Measurements from ENCODE around the gene ZFP36L1. TPM values are rescaled to one million over a fixed set of nuclear protein-coding genes. Genes with fewer than 3 reads are reported as not detected.

The ZFP36L1 gene
- polyA plus RNA-seq (2011; rRNA removed) (49.2 and 52.7 TPM in 2 replicates), polyA minus RNA-seq (2011; rRNA and poly(A)+ RNA removed) (40.0 and 55.9 TPM in 2 replicates)

DNA sequence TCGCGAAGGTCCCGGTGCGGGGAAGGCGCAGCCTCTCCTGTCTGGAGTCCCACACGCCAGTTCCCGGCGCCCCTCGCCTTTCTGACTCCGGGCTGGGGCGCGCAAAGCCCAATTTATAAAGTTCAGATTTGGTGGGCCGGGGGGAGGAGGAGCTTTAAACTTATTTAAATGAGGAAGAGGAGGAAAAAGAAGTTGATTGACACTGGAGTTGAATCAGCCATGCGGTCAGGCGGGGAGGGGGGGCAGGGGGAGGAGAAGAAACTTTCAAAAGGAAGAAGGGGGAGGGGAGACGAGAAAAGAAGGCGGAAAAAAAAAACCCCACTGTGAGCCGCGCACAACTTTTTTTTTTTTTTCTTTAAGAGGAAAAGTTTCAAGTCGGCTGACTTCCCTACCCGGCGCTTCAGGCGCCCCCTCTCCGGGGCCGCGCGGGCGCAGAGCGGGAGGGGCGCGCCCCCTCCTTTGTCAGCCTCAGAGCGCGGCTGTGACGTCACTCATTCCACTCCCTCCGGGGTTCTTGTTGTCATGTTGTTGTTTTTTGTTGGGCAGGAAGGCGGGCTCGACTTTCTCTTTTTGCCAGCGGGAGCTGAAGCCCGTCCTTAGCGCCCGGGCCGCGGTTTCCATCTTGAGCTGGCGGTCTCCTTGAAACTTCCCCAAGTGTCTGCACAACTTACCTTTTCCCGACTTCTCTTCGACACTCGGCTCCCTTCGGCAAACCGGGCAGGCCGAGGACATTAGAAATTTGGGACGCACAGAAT, at the start of gene ZFP36L1:
TSS of gene ZFP36L1 (minus strand) at position 89 of the 755 bp plus-strand sequence. CDS start 129 bp downstream, outside the sequence.
- TF ChIP-seq CTCF (IDR thresholded peaks at IDR 0.05; ENCODE audit: insufficient read depth, low read depth, low read length): no peak
- CTCF ChIA-PET: interaction anchor here (0.8 to 2.4 kb wide), 4 partner anchors 104 to 545 kb away, joined by 3 to 8 read pairs (median 3); no protein-coding TSS in a partner anchor
- Histone ChIP-seq H3K36me3 (ENCODE audit: control insufficient read depth, insufficient read depth, low read length) (peaks cover 24% of the 10 kb centered on the region), H3K27me3 (ENCODE audit: control insufficient read depth, insufficient read depth, low read length) (no peaks in the 10 kb centered on the region), H3K4me3 (ENCODE audit: low read depth, low read length) (peak within 1 kb of the TSS; percentile 93)
- DNase-seq (ENCODE audit: low read depth): peak; percentile 92
- POLR2A ChIA-PET: interaction anchor here (0.6 to 1.5 kb wide), 27 partner anchors 8 to 1542 kb away, joined by 3 to 30 read pairs (median 6); partner anchors contain the start of gene ACTN1

GRCh38 chr14:68842298-68842697, 49.4 kb upstream of the ZFP36L1 start:
- H3K4me3 ChIP-seq (ENCODE audit: low read depth, low read length): no peak overlapping the region
- CTCF ChIA-PET: interaction anchor here (2.2 to 3.8 kb wide), 3 partner anchors 18 to 960 kb away, joined by 9 to 37 read pairs (median 31); no protein-coding TSS in a partner anchor
- no peaks in the 10 kb centered on the region for H3K27me3 ChIP-seq (ENCODE audit: control insufficient read depth, insufficient read depth, low read length)
- DNase-seq (ENCODE audit: low read depth): no peak
- no peaks in the 10 kb centered on the region for H3K36me3 ChIP-seq (ENCODE audit: control insufficient read depth, insufficient read depth, low read length)
- TF ChIP-seq CTCF (IDR thresholded peaks at IDR 0.05; ENCODE audit: insufficient read depth, low read depth, low read length): no peak
- POLR2A ChIA-PET: no interaction called here

DNA sequence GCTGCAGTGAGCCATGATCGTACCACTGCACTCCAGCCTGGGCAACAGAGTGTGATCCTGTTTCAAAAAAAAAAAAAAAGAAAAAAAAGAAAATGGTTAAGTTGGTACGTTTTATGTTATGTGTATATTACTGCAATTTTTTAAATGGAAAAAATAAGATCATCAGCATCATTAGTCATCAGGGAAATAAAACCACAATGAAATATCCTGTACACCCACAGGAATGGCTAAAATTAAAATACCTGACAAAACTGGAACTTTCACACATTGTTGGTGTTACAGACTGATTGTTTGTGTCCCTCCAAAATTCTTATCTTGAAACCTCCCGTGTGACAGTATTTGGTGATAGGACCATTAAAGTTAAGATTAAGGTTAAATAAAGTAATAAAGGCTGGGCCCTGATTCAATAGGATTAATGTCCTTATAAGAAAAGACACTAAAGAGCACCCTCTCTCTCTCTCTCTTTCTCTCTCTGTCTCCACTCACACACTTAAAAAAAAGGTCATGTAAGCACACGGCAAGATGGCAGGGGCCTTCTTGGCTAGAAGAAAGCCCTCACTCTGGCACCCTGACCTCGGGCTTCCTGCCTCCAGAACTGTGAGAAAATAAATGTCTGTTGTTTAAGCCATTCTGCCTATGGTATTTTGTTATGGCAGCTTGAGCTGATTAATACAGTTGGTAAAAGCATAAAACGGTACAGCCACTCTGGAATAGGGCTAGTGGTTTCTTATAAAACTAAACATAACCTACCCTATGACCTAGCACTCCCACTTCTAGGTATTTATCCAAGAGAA, 48.3 kb upstream of the ZFP36L1 start:
- ChIA-PET CTCF (interaction anchor here (0.6 to 3.8 kb wide), 5 partner anchors 16 to 958 kb away, joined by 3 to 37 read pairs (median 4); no protein-coding TSS in a partner anchor), POLR2A (no interaction called here)
- no peaks in the 10 kb centered on the region for H3K27me3 ChIP-seq (ENCODE audit: control insufficient read depth, insufficient read depth, low read length)
- DNase-seq (ENCODE audit: low read depth): no peak
- H3K36me3 ChIP-seq (ENCODE audit: control insufficient read depth, insufficient read depth, low read length): no peaks in the 10 kb centered on the region
- H3K4me3 ChIP-seq (ENCODE audit: low read depth, low read length): no peak overlapping the region
- no peak for TF ChIP-seq CTCF (IDR thresholded peaks at IDR 0.05; ENCODE audit: insufficient read depth, low read depth, low read length)

DNA sequence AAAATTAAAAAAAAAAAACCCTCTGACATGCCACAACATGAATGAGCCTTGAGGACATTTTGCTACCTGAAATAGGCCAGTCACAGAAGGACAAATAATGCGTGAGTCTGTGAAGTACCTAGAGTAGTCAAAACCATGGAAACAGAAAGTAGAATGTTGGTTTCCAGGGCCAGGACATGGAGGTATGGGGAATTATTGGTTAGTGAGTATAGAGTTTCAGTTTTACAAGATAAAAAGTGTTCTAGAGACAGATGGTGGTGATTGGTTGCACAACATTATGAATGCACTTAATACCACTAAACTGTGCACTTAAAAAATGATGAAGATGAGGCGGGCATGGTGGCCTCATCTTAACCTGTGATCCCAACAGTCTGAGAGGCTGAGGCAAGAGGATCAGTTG, 47.6 kb upstream of the ZFP36L1 start:
- ChIA-PET CTCF (interaction anchor here (1.1 kb wide), 1 partner anchor 15 kb away, joined by 3 read pairs; no protein-coding TSS in a partner anchor), POLR2A (no interaction called here)
- Histone ChIP-seq H3K27me3 (ENCODE audit: control insufficient read depth, insufficient read depth, low read length) (no peaks in the 10 kb centered on the region), H3K36me3 (ENCODE audit: control insufficient read depth, insufficient read depth, low read length) (no peaks in the 10 kb centered on the region), H3K4me3 (ENCODE audit: low read depth, low read length) (no peak overlapping the region)
- no peak for DNase-seq (ENCODE audit: low read depth)
- TF ChIP-seq CTCF (IDR thresholded peaks at IDR 0.05; ENCODE audit: insufficient read depth, low read depth, low read length): no peak

DNA sequence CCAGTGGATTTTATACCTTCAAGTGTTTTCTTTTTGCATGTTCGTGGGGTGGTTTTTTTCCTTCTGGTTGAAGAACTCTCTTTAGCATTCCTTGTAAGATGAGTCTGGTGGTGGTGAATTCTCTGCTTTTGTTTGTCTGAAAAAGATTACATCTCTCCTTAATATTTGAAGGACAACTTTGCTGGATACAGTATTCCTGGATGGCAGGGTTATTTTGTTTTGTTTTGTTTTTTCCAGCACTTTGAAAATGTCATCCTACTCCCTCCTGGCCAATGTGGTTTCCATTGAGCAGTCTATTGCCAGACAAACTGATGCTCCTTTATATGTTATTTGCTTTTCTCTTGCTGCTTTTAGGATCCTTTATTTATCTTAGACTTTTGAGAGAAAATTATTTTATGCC, 43.2 kb upstream of the ZFP36L1 start:
- no peak for DNase-seq (ENCODE audit: low read depth)
- Histone ChIP-seq H3K27me3 (ENCODE audit: control insufficient read depth, insufficient read depth, low read length) (no peaks in the 10 kb centered on the region), H3K36me3 (ENCODE audit: control insufficient read depth, insufficient read depth, low read length) (no peaks in the 10 kb centered on the region), H3K4me3 (ENCODE audit: low read depth, low read length) (no peak overlapping the region)
- POLR2A ChIA-PET: no interaction called here
- CTCF ChIA-PET: interaction anchor here (1.6 kb wide), 1 partner anchor 8 kb away, joined by 9 read pairs; no protein-coding TSS in a partner anchor
- no peak for TF ChIP-seq CTCF (IDR thresholded peaks at IDR 0.05; ENCODE audit: insufficient read depth, low read depth, low read length)

All from BJ (cell line).